Measurements from ENCODE around the gene ADPRM. TPM values are rescaled to one million over a fixed set of nuclear protein-coding genes. Genes with fewer than 3 reads are reported as not detected.

Gene ADPRM
- total and polyA plus RNA-seq, 11 donors: 2.1 to 7.2 (median 4.2) TPM

DNA sequence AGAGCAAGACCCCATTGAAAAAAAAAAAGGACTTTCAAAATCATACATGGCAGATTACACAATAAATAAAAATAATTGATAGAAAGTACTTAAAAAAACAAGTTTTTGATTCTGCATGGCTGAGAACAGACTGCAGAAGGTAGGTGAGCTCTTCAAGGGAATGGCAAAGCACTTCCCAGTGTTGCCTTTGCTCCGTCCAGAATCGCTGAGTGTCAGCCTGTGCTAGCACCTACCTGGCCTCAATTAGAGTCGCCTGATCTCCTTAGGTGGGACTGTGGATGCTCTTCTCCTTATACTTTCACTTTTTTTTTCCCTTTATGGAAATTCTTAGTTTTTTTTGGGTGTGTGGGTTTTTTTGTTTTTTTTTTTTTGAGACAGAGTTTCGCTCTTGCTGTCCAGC lies 38.4 kb downstream of the ADPRM start:
- no peaks in the 10 kb centered on the region for H3K9me3 ChIP-seq
- DNase-seq: no peak
- H3K36me3 ChIP-seq: no peaks in the 10 kb centered on the region
- intact Hi-C loops (cut with DNase I): loop anchor here in 5 of 10 donors (2.0 to 10.0 kb wide), 4 partner anchors 109 to 411 kb away; no protein-coding TSS in a partner anchor
- H3K4me3 ChIP-seq: no peak overlapping the region
- H3K4me1 ChIP-seq: peaks cover 0 to 3% (median 0%) of the 10 kb centered on the region in 12 donors
- TF ChIP-seq POLR2A (IDR thresholded peaks at IDR 0.05) (no peak), CTCF (IDR thresholded peaks at IDR 0.05) (no peak)
- H3K27me3 ChIP-seq: no peaks in the 10 kb centered on the region
- no peak overlapping the region for H3K27ac ChIP-seq
- WGBS, 4 donors: 91 to 94% (median 92%) methylated on average over 4 of the region's 4 CpGs
- no peak for ATAC-seq

- TF ChIP-seq CTCF (IDR thresholded peaks at IDR 0.05): peak; percentile 62 to 82 (median 70)
- no peak for TF ChIP-seq POLR2A (IDR thresholded peaks at IDR 0.05)
- no peaks in the 10 kb centered on the region for H3K9me3 ChIP-seq
- H3K27ac ChIP-seq: no peak overlapping the region
- H3K27me3 ChIP-seq: no peaks in the 10 kb centered on the region
- intact Hi-C loops (cut with DNase I): loop anchor here (1.0 to 10.0 kb wide), 6 partner anchors 107 to 410 kb away; no protein-coding TSS in a partner anchor
- H3K4me3 ChIP-seq: no peak overlapping the region
- 13 to 16% (median 14%) methylated on average over 6 of the region's 6 CpGs for WGBS, 4 donors
- peak in 3 of 5 donors; percentile 40 to 48 (median 45) for DNase-seq
- peak; percentile 54 to 83 (median 72) for ATAC-seq
- no peaks in the 10 kb centered on the region for H3K36me3 ChIP-seq
- H3K4me1 ChIP-seq: peaks cover 0 to 3% (median 0%) of the 10 kb centered on the region in 12 donors
Measured at GRCh38 chr17:10737168-10737622, 39.8 kb downstream of the ADPRM start.

DNA sequence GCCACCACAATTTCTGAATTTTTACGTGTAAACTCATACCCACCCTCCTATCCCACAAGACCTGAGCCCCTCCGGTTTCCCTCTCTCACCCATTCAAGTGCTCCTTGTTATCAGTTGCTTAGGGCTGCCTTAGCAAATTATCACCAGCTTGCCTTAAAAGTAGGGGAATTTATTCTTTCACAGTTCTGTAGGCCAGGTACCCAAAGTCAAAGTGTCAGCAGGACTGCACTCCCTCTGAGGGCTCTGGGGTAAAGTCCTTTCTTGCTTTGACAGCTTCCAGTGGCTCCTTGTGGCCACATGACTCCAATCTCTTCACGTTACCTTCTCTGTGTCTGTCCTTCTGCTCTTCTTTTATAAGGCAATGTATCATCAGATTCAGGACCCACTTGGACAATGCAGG lies 40.3 kb downstream of the ADPRM start:
- no peaks in the 10 kb centered on the region for H3K36me3 ChIP-seq
- 75 to 78% (median 76%) methylated on average over 3 of the region's 3 CpGs for WGBS, 4 donors
- no peak for DNase-seq
- no peak overlapping the region for H3K27ac ChIP-seq
- no peak overlapping the region for H3K4me3 ChIP-seq
- TF ChIP-seq POLR2A (IDR thresholded peaks at IDR 0.05): no peak
- TF ChIP-seq CTCF (IDR thresholded peaks at IDR 0.05): no peak
- peaks cover 0 to 3% (median 0%) of the 10 kb centered on the region in 12 donors for H3K4me1 ChIP-seq
- no peaks in the 10 kb centered on the region for H3K27me3 ChIP-seq
- H3K9me3 ChIP-seq: no peaks in the 10 kb centered on the region
- ATAC-seq: no peak
- intact Hi-C loops (cut with DNase I): loop anchor here (1.0 to 10.0 kb wide), 6 partner anchors 107 to 410 kb away; no protein-coding TSS in a partner anchor

DNA sequence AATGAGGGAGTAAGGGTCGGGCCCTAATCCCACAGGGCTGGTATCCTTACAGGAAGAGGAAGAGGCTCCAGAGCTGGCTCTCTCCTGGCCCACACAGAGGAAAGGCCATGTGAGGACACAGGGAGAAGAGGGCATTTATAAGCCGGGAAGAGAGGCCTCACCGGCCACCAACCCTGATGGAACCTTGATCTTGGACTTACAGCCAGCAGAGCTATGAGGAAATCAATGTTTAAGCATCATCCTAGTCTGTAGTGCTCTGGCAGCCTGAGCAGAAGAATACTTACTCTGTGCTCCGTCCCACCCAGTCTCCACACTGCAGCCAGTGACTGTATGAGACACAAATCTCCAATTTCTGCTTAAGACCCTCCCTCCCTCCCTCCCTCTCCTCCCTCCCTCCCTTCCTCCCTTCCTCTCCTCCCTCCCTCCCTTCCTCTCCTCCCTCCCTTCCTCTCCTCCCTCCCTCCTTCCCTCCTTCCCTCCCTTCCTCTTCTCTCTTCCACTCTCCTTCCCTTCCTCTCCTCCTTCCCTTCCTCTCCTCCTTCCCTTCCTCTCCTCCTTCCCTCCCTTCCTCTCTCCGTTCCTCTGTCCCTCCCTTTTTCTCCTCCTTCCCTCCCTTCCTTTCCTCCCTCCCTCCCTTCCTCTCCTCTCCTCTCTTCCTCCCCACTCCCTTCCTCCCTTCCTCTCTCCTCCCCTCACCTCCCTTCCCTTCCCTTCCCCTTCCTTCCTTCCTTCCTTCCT lies 41.3 kb downstream of the ADPRM start:
- intact Hi-C loops (cut with DNase I): loop anchor here in 4 of 10 donors (1.0 to 10.0 kb wide), 4 partner anchors 106 to 409 kb away; no protein-coding TSS in a partner anchor
- DNase-seq: peak in 1 of 5 donors; percentile 8
- Histone ChIP-seq H3K27ac (no peak overlapping the region), H3K9me3 (no peaks in the 10 kb centered on the region), H3K27me3 (no peaks in the 10 kb centered on the region), H3K36me3 (no peaks in the 10 kb centered on the region), H3K4me1 (peaks cover 0 to 3% (median 0%) of the 10 kb centered on the region in 12 donors), H3K4me3 (no peak overlapping the region)
- no peak for TF ChIP-seq CTCF (IDR thresholded peaks at IDR 0.05)
- TF ChIP-seq POLR2A (IDR thresholded peaks at IDR 0.05): no peak
- WGBS, 4 donors: 43 to 45% (median 44%) methylated on average over 5 of the region's 5 CpGs
- ATAC-seq: peak in 1 of 4 donors; percentile 28

All from heart left ventricle (tissue), 16 donors.